NCI-H2081 treated with DMSO at 0.1 percent for 48 hours (cell line): Measurements from ENCODE around the gene PIN1.
A peak's percentile ranks its signal among the peaks of the same experiment; 100 is the strongest.
"Not testable (repeated sequence)": the region's sequence is repeated elsewhere in the genome, so short reads cannot be mapped to it uniquely, and the experiment has no call there.

Experiments used
- DNase-seq: peaks from one replicate; lab custom pipeline; 2025; lab: John Stamatoyannopoulos, UW

Gene PIN1

GRCh38 chr19:9834726-9835506, at the start of gene PIN1:
PIN1 (plus strand) TSS chr19:9835318; CDS start chr19:9835345, 27 bp downstream.
- DNase-seq: peak; percentile 93

- peak; percentile 55 for DNase-seq
Measured at GRCh38 chr19:9785367-9786331, 49.5 kb upstream of the PIN1 start.

- no peak for DNase-seq
Measured at GRCh38 chr19:9786342-9786741, 48.8 kb upstream of the PIN1 start.

- no peak for DNase-seq
Measured at GRCh38 chr19:9786819-9787218, 48.3 kb upstream of the PIN1 start.

- not testable (repeated sequence) for DNase-seq
Measured at GRCh38 chr19:9788604-9789003, 46.5 kb upstream of the PIN1 start.

GRCh38 chr19:9789066-9789465, 46.1 kb upstream of the PIN1 start:
- DNase-seq: no peak

- DNase-seq: not testable (repeated sequence)
Measured at GRCh38 chr19:9789579-9789978, 45.5 kb upstream of the PIN1 start.

GRCh38 chr19:9791073-9791367, 44.1 kb upstream of the PIN1 start:
- DNase-seq: not testable (repeated sequence)

- no peak for DNase-seq
Measured at GRCh38 chr19:9791552-9792205, 43.4 kb upstream of the PIN1 start.

- DNase-seq: peak; percentile 41
Measured at GRCh38 chr19:9792206-9793070, 42.7 kb upstream of the PIN1 start.

- DNase-seq: no peak
Measured at GRCh38 chr19:9793071-9793591, 42.0 kb upstream of the PIN1 start.

- peak; percentile 67 for DNase-seq
Measured at GRCh38 chr19:9796113-9796773, 38.9 kb upstream of the PIN1 start.

- DNase-seq: no peak
Measured at GRCh38 chr19:9797871-9798270, 37.2 kb upstream of the PIN1 start.

GRCh38 chr19:9799162-9799561, 36.0 kb upstream of the PIN1 start:
- DNase-seq: no peak

- no peak for DNase-seq
Measured at GRCh38 chr19:9801976-9802375, 33.1 kb upstream of the PIN1 start.

- DNase-seq: no peak
Measured at GRCh38 chr19:9806803-9807202, 28.3 kb upstream of the PIN1 start.

GRCh38 chr19:9808855-9809824, 26.0 kb upstream of the PIN1 start:
- no peak for DNase-seq

- DNase-seq: no peak
Measured at GRCh38 chr19:9811139-9811538, 24.0 kb upstream of the PIN1 start.

GRCh38 chr19:9818175-9818733, 16.9 kb upstream of the PIN1 start:
- no peak for DNase-seq
